ENCODE results near the gene HIPK4. TPM values are rescaled to one million over a fixed set of nuclear protein-coding genes. Genes with fewer than 3 reads are reported as not detected.

Gene HIPK4
- total RNA-seq, 1 experiment from 2014 or later: 0.74 TPM

- Histone ChIP-seq H3K4me3 (replicated peaks in 1 of 2; ENCODE audit: low read depth in 1 of 2, low read length in 2 of 2) (no peak overlapping the region), H3K9me3 (ENCODE audit: control insufficient read depth in 1 of 2, insufficient read depth in 1 of 2, low read depth in 1 of 2, low read length in 2 of 2) (no peaks in the 10 kb centered on the region), H3K27ac (ENCODE audit: low read depth, low read length) (peak overlapping the region; percentile 36; the same call in 1 of the 2 replicates), H3K4me1 (ENCODE audit: control insufficient read depth in 1 of 2, insufficient read depth in 2 of 2, low read length in 2 of 2) (peaks cover 15 to 19% of the 10 kb centered on the region in 2 experiments), H3K36me3 (ENCODE audit: control insufficient read depth in 1 of 2, insufficient read depth in 2 of 2, low read length in 2 of 2) (no peaks in the 10 kb centered on the region), H3K27me3 (ENCODE audit: insufficient read depth, low read length) (no peaks in the 10 kb centered on the region), H2AFZ (ENCODE audit: low read depth, low read length, poor library complexity, severe bottlenecking) (no peak overlapping the region), H3K9ac (ENCODE audit: low read length) (peak overlapping the region; percentile 39), H3K4me2 (ENCODE audit: low read length) (peak overlapping the region; percentile 64), H3K9me2 (ENCODE audit: insufficient read depth) (no peaks in the 10 kb centered on the region), H4K20me1 (ENCODE audit: insufficient read depth) (no peaks in the 10 kb centered on the region), H3K79me2 (ENCODE audit: insufficient read depth, low read length) (no peaks in the 10 kb centered on the region)
- no TSS peak for BruUV-seq (replicated peaks)
- CTCF ChIA-PET: no interaction called here
- intact Hi-C loops (cut with micrococcal nuclease): no loop called here
- ATAC-seq (peak; percentile 94), DNase-seq (ENCODE audit: low read depth, low spot score) (peak; percentile 33)
- RAD21 ChIA-PET (ENCODE audit: low non-redundant PET in 1 of 2, low total read pairs in 2 of 2, uncharacterized antibody in 2 of 2, unreplicated experiment in 2 of 2): no interaction called here
- POLR2A ChIA-PET: no interaction called here
- TF ChIP-seq EZH2 (IDR thresholded peaks at IDR 0.05) (no peak), CTCF (IDR thresholded peaks at IDR 0.05 in 2 of 3, conservative IDR thresholded peaks at IDR 0.05 in 1 of 3; ENCODE audit: borderline replicate concordance in 1 of 3, insufficient read depth in 1 of 3, low read depth in 2 of 3, low read length in 2 of 3) (peak; percentile 62 to 74 (median 64); a peak in 5 of 6 replicates), ELF1 (IDR thresholded peaks at IDR 0.05; ENCODE audit: borderline replicate concordance, low read depth) (no peak), CEBPB (IDR thresholded peaks at IDR 0.05; ENCODE audit: low read depth) (no peak), REST (IDR thresholded peaks at IDR 0.05; ENCODE audit: low read depth) (no peak), POLR2A (IDR thresholded peaks at IDR 0.05; ENCODE audit: borderline replicate concordance, extremely low read depth, insufficient read depth, insufficient read length) (no peak), EZH2phosphoT487 (IDR thresholded peaks at IDR 0.05; ENCODE audit: borderline replicate concordance) (no peak), RAD21 (IDR thresholded peaks at IDR 0.05; ENCODE audit: low read depth) (peak; percentile 79), TCF7L2 (IDR thresholded peaks at IDR 0.05; ENCODE audit: borderline replicate concordance, extremely low read depth, insufficient read depth, insufficient read length) (no peak), ZNF274 (IDR thresholded peaks at IDR 0.05; ENCODE audit: low read depth, low read length) (no peak), CBX3 (IDR thresholded peaks at IDR 0.05; ENCODE audit: low read depth) (no peak), JUND (IDR thresholded peaks at IDR 0.05) (no peak), ATF3 (IDR thresholded peaks at IDR 0.05) (no peak), SRF (IDR thresholded peaks at IDR 0.05; ENCODE audit: low read depth) (no peak), SIN3A (IDR thresholded peaks at IDR 0.05; ENCODE audit: low read depth) (no peak), SP1 (IDR thresholded peaks at IDR 0.05; ENCODE audit: low read depth) (peak; percentile 81), ZFX (IDR thresholded peaks at IDR 0.05) (no peak), YY1 (IDR thresholded peaks at IDR 0.05; ENCODE audit: extremely low read depth, insufficient replicate concordance, low read depth, low read length) (no peak), POLR2AphosphoS5 (IDR thresholded peaks at IDR 0.05; ENCODE audit: low read depth, low read length) (peak; percentile 66), EGR1 (IDR thresholded peaks at IDR 0.05; ENCODE audit: low read depth) (no peak), MAX (IDR thresholded peaks at IDR 0.05) (no peak), FOSL1 (IDR thresholded peaks at IDR 0.05; ENCODE audit: low read depth) (no peak)
Observed at GRCh38 chr19:40392894-40393517, 3.0 kb upstream of the HIPK4 start.

Measured in HCT116 (cell line).